ENCODE measurements around the gene MKS1.

The MKS1 gene

GRCh38 chr17:58239987-58240386, 20.9 kb upstream of the MKS1 start:
- H3K4me1 ChIP-seq (ENCODE audit: insufficient read depth, low read length): no peaks in the 10 kb centered on the region
- H3K4me3 ChIP-seq (ENCODE audit: low read length): no peak overlapping the region
- no peaks in the 10 kb centered on the region for H3K36me3 ChIP-seq (ENCODE audit: insufficient read depth, low read length)
- H3K9me3 ChIP-seq (ENCODE audit: insufficient read depth, low read depth, low read length): no peaks in the 10 kb centered on the region
- H3K9ac ChIP-seq (ENCODE audit: low read depth, low read length): no peak overlapping the region
- WGBS: 92% methylated on average over 1 of the region's 1 CpG
- H3K27ac ChIP-seq (ENCODE audit: low read depth, low read length): no peak overlapping the region
- H3K27me3 ChIP-seq (ENCODE audit: insufficient read depth, low read length): peaks cover 47% of the 10 kb centered on the region

GRCh38 chr17:58238147-58238634, 19.1 kb upstream of the MKS1 start, which contains the start of gene LPO:
Gene LPO (plus strand): TSS chr17:58238584. CDS start chr17:58242980, 4,396 bp downstream.
- Histone ChIP-seq H3K27ac (ENCODE audit: low read depth, low read length) (no peak within 1 kb of the TSS), H3K9me3 (ENCODE audit: insufficient read depth, low read depth, low read length) (no peaks in the 10 kb centered on the region), H3K4me1 (ENCODE audit: insufficient read depth, low read length) (0 out of 2 replicates have a peak, but pooled peaks cover 2% of the 10 kb centered on the region), H3K4me3 (ENCODE audit: low read length) (no peak within 1 kb of the TSS), H3K9ac (ENCODE audit: low read depth, low read length) (no peak within 1 kb of the TSS), H3K36me3 (ENCODE audit: insufficient read depth, low read length) (no peaks in the 10 kb centered on the region), H3K27me3 (ENCODE audit: insufficient read depth, low read length) (peaks cover 45% of the 10 kb centered on the region)
- 84% methylated on average over 5 of the region's 5 CpGs for WGBS

GRCh38 chr17:58236394-58236793, 17.3 kb upstream of the MKS1 start:
- H3K36me3 ChIP-seq (ENCODE audit: insufficient read depth, low read length): no peaks in the 10 kb centered on the region
- no peak overlapping the region for H3K27ac ChIP-seq (ENCODE audit: low read depth, low read length)
- 0 out of 2 replicates have a peak, but pooled peaks cover 5% of the 10 kb centered on the region for H3K4me1 ChIP-seq (ENCODE audit: insufficient read depth, low read length)
- peaks cover 46% of the 10 kb centered on the region for H3K27me3 ChIP-seq (ENCODE audit: insufficient read depth, low read length)
- 92% methylated on average over 2 of the region's 2 CpGs for WGBS
- H3K4me3 ChIP-seq (ENCODE audit: low read length): no peak overlapping the region
- no peaks in the 10 kb centered on the region for H3K9me3 ChIP-seq (ENCODE audit: insufficient read depth, low read depth, low read length)
- no peak overlapping the region for H3K9ac ChIP-seq (ENCODE audit: low read depth, low read length)

DNA sequence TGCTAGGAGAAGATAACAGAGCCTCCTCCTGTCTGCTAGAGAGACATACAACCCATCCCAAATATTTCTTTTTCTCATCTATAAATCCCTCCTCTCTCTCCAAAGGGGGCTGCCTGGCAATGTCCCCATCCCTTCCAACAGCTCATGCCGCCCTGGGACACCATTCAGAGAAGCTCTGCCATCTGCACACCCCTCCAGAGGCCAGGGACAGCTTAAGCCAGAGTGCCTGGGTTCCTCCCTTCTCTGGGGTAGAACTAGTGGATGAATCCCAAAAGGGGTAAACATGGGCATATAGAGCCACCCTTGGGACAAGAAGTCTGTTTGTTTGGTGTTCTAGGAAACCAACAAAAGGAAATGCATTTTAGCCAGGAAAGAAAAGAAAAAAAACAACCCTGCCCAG, 16.8 kb upstream of the MKS1 start:
- H3K9ac ChIP-seq (ENCODE audit: low read depth, low read length): no peak overlapping the region
- peaks cover 50% of the 10 kb centered on the region for H3K27me3 ChIP-seq (ENCODE audit: insufficient read depth, low read length)
- H3K27ac ChIP-seq (ENCODE audit: low read depth, low read length): no peak overlapping the region
- no peaks in the 10 kb centered on the region for H3K36me3 ChIP-seq (ENCODE audit: insufficient read depth, low read length)
- no peaks in the 10 kb centered on the region for H3K9me3 ChIP-seq (ENCODE audit: insufficient read depth, low read depth, low read length)
- 0 out of 2 replicates have a peak, but pooled peaks cover 5% of the 10 kb centered on the region for H3K4me1 ChIP-seq (ENCODE audit: insufficient read depth, low read length)
- no peak overlapping the region for H3K4me3 ChIP-seq (ENCODE audit: low read length)
- 82% methylated on average over 1 of the region's 1 CpG for WGBS

DNA sequence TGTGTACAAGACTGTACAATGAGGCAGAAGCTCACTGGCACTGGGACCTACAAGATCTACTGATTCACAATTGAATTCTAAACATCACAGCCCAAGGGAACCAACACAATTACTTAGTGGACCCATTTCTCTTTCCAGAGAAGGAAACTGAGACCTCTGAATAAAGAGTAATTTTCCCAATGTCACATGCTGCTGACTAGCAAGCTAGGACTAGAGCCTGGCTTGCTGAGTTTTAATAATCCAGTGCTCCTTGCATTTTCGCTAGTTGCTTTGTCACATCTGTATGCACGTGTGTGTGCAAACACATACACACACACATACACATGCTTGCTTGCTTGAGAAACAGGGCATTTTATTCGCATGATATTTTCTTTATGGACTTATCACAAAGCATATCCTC, 15.5 kb upstream of the MKS1 start:
- 96% methylated on average over 3 of the region's 3 CpGs for WGBS
- Histone ChIP-seq H3K27me3 (ENCODE audit: insufficient read depth, low read length) (peaks cover 50% of the 10 kb centered on the region), H3K9ac (ENCODE audit: low read depth, low read length) (no peak overlapping the region)

DNA sequence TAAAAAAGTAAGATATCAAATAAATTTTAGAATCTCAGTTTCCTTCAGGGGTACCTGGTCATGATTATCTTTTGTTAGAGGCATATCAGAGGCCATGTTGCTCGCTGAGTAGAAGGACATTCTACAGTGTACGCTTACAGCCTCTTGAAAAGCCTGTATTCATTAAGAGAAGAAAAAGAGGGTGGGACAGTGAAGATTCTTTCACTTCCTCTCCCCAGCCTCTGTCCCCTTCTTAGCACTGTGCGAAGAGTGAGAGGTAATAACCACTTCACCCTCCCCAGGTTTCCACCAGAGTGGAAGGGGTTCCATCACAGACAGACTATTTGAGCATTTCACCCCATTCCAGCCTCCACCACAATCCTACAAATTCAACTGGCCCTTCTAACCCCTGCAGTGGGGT, 14.5 kb upstream of the MKS1 start:
- Histone ChIP-seq H3K9ac (ENCODE audit: low read depth, low read length) (no peak overlapping the region), H3K27ac (ENCODE audit: low read depth, low read length) (no peak overlapping the region), H3K27me3 (ENCODE audit: insufficient read depth, low read length) (peaks cover 40% of the 10 kb centered on the region), H3K9me3 (ENCODE audit: insufficient read depth, low read depth, low read length) (no peaks in the 10 kb centered on the region), H3K4me1 (ENCODE audit: insufficient read depth, low read length) (peaks cover 13% of the 10 kb centered on the region), H3K4me3 (ENCODE audit: low read length) (no peak overlapping the region), H3K36me3 (ENCODE audit: insufficient read depth, low read length) (no peaks in the 10 kb centered on the region)
- 89% methylated on average over 3 of the region's 3 CpGs for WGBS

More for the DNA sequence above, 15.5 kb upstream of the MKS1 start:
- Histone ChIP-seq H3K9me3 (ENCODE audit: insufficient read depth, low read depth, low read length) (no peaks in the 10 kb centered on the region), H3K4me1 (ENCODE audit: insufficient read depth, low read length) (0 out of 2 replicates have a peak, but pooled peaks cover 5% of the 10 kb centered on the region), H3K27ac (ENCODE audit: low read depth, low read length) (no peak overlapping the region), H3K36me3 (ENCODE audit: insufficient read depth, low read length) (no peaks in the 10 kb centered on the region), H3K4me3 (ENCODE audit: low read length) (no peak overlapping the region)

DNA sequence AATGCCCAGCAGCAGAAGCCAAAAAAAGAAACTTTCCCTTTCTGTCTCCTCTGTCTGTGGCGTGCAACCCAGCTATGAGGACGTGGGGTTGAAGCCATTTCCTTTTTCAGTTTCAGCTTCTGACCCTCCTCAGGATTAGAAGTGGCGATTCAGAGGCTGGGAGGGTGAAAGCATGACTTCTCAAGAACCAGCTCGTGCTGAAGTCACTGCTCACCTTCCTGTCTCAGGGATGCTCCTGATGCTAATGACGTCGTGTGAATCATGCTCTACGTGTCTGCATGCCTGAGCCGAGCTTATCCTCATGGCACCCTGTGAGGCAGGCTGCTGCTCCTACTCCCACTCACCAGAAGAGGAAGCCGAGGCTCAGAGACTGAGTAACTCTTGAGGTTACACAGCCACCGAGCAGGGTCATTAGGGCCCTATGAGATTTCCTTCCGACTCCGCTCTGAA, 13.7 kb upstream of the MKS1 start:
- 58% methylated on average over 12 of the region's 12 CpGs for WGBS
- Histone ChIP-seq H3K9ac (ENCODE audit: low read depth, low read length) (no peak overlapping the region), H3K27me3 (ENCODE audit: insufficient read depth, low read length) (peaks cover 44% of the 10 kb centered on the region), H3K4me3 (ENCODE audit: low read length) (no peak overlapping the region), H3K9me3 (ENCODE audit: insufficient read depth, low read depth, low read length) (no peaks in the 10 kb centered on the region), H3K4me1 (ENCODE audit: insufficient read depth, low read length) (peaks cover 18% of the 10 kb centered on the region), H3K36me3 (ENCODE audit: insufficient read depth, low read length) (no peaks in the 10 kb centered on the region), H3K27ac (ENCODE audit: low read depth, low read length) (no peak overlapping the region)

DNA sequence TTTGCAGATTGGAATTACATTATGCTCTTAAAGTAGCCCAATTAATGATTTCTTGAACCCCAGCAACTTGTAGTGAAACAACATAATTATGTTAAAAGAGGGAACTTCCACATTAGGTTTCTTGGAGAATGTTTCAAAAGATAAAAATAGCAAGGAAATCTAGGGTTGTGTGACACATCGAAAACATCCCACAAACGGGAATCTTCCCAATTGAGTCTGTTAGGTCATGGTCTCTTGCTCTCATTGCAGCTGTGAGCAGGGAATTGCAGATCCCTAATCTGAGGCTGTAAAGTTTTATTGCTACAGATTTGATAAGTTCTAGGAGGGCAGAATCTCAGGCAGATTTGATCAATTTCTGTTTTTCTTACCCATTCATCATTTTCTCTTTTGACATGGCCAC, 12.6 kb upstream of the MKS1 start:
- no peak overlapping the region for H3K27ac ChIP-seq (ENCODE audit: low read depth, low read length)
- peaks cover 45% of the 10 kb centered on the region for H3K27me3 ChIP-seq (ENCODE audit: insufficient read depth, low read length)
- peaks cover 18% of the 10 kb centered on the region for H3K4me1 ChIP-seq (ENCODE audit: insufficient read depth, low read length)
- WGBS: 96% methylated on average over 2 of the region's 2 CpGs
- H3K9ac ChIP-seq (ENCODE audit: low read depth, low read length): no peak overlapping the region
- H3K4me3 ChIP-seq (ENCODE audit: low read length): no peak overlapping the region
- no peaks in the 10 kb centered on the region for H3K9me3 ChIP-seq (ENCODE audit: insufficient read depth, low read depth, low read length)
- no peaks in the 10 kb centered on the region for H3K36me3 ChIP-seq (ENCODE audit: insufficient read depth, low read length)

GRCh38 chr17:58229881-58230280, 10.8 kb upstream of the MKS1 start:
- no peak overlapping the region for H3K27ac ChIP-seq (ENCODE audit: low read depth, low read length)
- no peaks in the 10 kb centered on the region for H3K36me3 ChIP-seq (ENCODE audit: insufficient read depth, low read length)
- WGBS: 95% methylated on average over 4 of the region's 4 CpGs
- H3K4me1 ChIP-seq (ENCODE audit: insufficient read depth, low read length): peaks cover 18% of the 10 kb centered on the region
- H3K9ac ChIP-seq (ENCODE audit: low read depth, low read length): no peak overlapping the region
- no peak overlapping the region for H3K4me3 ChIP-seq (ENCODE audit: low read length)
- H3K9me3 ChIP-seq (ENCODE audit: insufficient read depth, low read depth, low read length): no peaks in the 10 kb centered on the region
- H3K27me3 ChIP-seq (ENCODE audit: insufficient read depth, low read length): peaks cover 51% of the 10 kb centered on the region

DNA sequence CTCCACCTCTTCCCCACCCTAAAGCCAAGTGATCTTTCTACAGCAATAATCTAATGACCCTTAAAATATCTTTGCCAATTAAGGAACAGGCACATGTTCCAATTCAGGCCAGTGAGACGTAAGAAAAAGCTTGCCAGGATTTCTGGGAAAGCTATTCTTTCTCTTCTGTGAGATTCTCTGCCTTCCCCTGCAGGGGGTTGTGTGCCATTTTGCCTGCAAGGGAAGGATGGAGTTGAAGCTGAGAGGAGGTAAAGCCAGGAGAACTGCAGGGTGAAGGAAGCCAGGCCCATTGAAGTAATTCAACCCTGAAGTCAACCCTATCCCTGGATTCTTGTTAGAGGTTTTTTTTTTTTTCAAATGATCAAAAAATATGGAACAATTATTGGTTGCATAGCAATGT, 10.3 kb upstream of the MKS1 start:
- H3K27me3 ChIP-seq (ENCODE audit: insufficient read depth, low read length): peaks cover 49% of the 10 kb centered on the region
- no peak overlapping the region for H3K4me3 ChIP-seq (ENCODE audit: low read length)
- H3K9me3 ChIP-seq (ENCODE audit: insufficient read depth, low read depth, low read length): no peaks in the 10 kb centered on the region
- H3K27ac ChIP-seq (ENCODE audit: low read depth, low read length): 0 out of 2 replicates have a peak overlapping the region, but pooled peaks have one; percentile 29
- no peaks in the 10 kb centered on the region for H3K36me3 ChIP-seq (ENCODE audit: insufficient read depth, low read length)
- no peak overlapping the region for H3K9ac ChIP-seq (ENCODE audit: low read depth, low read length)
- 58% methylated on average over 1 of the region's 1 CpG for WGBS
- peaks cover 21% of the 10 kb centered on the region for H3K4me1 ChIP-seq (ENCODE audit: insufficient read depth, low read length)

- Histone ChIP-seq H3K27ac (ENCODE audit: low read depth, low read length) (no peak overlapping the region), H3K4me1 (ENCODE audit: insufficient read depth, low read length) (peaks cover 25% of the 10 kb centered on the region), H3K36me3 (ENCODE audit: insufficient read depth, low read length) (no peaks in the 10 kb centered on the region), H3K9ac (ENCODE audit: low read depth, low read length) (no peak overlapping the region), H3K4me3 (ENCODE audit: low read length) (no peak overlapping the region), H3K9me3 (ENCODE audit: insufficient read depth, low read depth, low read length) (no peaks in the 10 kb centered on the region), H3K27me3 (ENCODE audit: insufficient read depth, low read length) (peaks cover 49% of the 10 kb centered on the region)
- 60% methylated on average over 2 of the region's 3 CpGs for WGBS
Observed at GRCh38 chr17:58228679-58229078, 9.6 kb upstream of the MKS1 start.

- H3K9me3 ChIP-seq (ENCODE audit: insufficient read depth, low read depth, low read length): no peaks in the 10 kb centered on the region
- no peak overlapping the region for H3K27ac ChIP-seq (ENCODE audit: low read depth, low read length)
- no peak overlapping the region for H3K9ac ChIP-seq (ENCODE audit: low read depth, low read length)
- 92% methylated on average over 3 of the region's 3 CpGs for WGBS
- H3K36me3 ChIP-seq (ENCODE audit: insufficient read depth, low read length): no peaks in the 10 kb centered on the region
- H3K27me3 ChIP-seq (ENCODE audit: insufficient read depth, low read length): peaks cover 52% of the 10 kb centered on the region
- peaks cover 21% of the 10 kb centered on the region for H3K4me1 ChIP-seq (ENCODE audit: insufficient read depth, low read length)
- no peak overlapping the region for H3K4me3 ChIP-seq (ENCODE audit: low read length)
Observed at GRCh38 chr17:58227733-58228132, 8.7 kb upstream of the MKS1 start.

Measured in HUES64 (cell line).